NCI-H82 treated with DMSO at 0.1 percent for 48 hours (cell line): ENCODE data around the gene SLAMF9.

Source experiments
- DNase-seq: peaks from one replicate; lab custom pipeline; 2025; ENCODE audit not compliant: unreplicated experiment; lab: John Stamatoyannopoulos, UW

The SLAMF9 gene

DNA sequence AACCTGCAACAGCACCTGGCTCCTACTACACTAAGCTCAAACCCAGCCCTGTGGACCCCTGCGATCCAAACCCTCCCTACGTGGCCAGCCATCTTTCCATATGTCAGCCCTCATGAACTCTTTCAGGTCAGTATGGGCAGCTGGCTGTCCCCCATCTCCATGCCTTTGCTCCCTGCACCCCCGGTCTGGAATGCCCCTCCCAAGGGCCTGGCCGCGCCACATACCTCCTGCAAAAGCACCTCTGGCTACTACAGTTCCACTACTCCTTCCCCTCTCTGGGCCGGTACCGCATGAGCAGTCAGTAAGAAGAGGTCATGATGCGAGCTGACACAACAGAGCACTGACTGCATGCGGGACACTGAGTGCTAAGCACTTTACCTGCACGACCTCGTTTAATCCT lies 18.7 kb downstream of the SLAMF9 start:
- DNase-seq, result no peak

DNA sequence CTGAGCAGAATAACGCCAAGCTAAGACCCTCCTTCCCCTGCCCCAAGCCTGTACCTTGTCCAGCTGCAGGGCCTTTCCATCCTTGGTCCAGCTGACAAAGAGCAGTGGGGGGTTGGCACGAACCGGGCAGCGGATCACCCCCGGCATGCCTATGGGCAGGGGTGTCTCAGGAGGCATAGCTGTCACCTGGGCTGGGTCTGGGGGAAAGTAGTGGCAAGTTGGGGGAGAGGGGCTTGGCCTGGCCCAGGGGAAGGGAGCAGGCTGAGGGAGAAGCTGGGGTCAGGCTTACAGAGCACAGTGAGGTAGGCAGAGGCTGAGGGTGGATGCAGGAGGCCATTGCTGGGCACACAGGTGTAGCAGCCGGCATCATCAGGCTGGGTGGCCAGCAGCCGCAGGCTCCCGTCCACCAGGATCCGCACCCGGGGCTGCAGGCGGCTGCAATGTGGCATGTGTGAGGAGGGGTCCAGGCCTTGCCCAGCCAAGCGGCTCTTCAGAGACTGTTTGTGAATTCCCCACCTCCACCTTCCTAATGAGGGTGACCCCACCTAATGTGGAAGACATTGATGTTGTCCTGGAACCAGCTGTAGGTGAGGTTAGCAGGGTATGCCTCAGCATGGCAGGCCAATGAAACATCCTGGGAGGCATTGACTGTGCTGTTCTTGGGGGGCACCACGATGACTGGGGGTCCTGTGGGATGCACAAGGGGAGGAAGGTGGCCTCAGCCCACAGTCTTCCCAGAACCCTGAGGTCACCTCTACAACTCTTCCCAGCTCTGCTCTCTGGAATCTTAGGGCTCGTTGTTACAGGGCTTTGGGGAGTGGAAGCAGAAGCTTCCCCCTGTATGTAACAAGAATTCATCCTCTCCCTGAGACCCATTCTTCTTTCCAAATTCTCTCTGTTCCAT lies 19.6 kb downstream of the SLAMF9 start:
- DNase-seq, result no peak

DNA sequence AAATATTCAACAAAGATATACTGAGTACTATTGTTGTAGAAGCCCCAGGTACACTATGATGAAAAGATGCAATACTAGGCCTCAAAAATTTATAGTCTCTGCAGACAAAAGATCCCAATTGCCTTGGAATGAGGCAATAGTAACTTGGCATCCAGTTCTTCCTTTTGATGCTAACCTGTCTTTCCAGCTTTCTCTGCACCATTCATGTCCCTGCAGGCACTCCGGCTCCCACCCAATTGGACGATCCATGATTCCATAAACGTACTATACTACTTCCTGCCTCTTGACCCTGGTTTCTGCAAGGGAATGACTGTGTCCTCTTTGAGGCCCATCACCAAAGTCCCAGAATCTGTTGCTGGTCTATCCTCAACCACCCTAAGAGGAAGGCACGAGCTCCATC lies 20.7 kb downstream of the SLAMF9 start:
- DNase-seq, result no peak

DNA sequence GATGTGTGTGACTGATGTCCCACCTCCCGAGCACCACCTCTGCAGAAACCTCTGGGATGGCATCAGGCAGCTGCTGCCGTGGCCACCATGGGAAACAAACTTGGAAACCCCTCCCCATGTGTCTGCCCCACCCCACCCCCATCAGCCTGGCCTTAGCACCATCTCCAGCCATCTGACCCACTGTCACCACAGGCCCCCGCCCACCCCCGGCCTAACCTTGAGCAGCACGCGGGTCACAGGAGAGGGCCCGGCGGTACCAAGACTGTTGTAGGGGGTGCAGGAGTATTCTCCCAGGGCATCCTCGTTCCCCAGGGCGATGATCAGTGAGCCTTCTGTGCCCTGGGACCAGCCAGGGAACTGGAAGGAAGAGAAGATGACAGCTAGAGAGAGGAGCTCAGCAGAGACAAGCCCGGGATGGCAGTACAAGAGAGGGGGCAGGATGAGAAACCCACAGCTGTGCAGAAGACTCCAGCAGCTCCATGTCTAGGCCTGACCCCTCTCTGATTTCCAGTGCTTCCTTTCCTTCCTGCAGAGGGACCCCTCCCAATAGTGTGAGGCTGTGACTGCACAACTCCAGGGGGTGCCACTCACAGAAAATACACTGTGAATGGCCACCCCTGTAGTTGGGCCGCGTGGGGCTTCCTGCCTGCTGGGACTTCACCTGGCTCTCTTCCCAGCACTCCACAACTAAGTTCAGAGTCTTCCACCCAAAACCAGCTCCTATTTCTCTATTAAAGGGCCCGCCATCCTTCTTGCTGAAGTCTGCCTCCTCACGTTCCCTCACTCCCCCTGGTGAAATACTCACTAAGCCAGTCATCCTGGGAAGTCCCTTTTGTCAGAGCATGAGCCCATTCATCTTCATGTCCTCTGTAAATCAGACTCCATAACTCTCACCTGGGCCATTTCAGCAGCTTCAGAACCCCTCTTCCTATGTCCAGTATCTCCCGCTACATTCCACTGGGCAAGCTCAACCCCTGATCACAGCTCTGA lies 21.4 kb downstream of the SLAMF9 start:
- DNase-seq, result no peak

DNA sequence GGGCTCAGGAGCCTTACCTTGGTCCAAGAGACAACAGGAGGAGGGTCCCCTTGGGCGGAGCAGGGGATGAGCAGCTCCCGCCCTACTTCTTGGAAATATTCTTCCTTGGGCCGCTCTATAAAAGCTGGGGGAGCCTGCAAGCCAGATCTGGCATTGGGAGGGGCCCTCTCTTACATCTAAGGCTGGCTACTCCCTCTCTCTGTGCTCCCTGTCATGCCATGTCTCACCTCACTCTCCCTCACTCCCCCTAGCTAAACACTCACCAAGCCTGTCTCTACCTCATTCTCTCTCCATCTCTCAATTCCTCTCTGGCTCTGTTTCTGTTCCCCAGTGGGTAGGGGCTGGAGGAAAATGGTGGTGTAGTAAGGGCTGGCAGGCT lies 22.3 kb downstream of the SLAMF9 start:
- no peak for DNase-seq

DNA sequence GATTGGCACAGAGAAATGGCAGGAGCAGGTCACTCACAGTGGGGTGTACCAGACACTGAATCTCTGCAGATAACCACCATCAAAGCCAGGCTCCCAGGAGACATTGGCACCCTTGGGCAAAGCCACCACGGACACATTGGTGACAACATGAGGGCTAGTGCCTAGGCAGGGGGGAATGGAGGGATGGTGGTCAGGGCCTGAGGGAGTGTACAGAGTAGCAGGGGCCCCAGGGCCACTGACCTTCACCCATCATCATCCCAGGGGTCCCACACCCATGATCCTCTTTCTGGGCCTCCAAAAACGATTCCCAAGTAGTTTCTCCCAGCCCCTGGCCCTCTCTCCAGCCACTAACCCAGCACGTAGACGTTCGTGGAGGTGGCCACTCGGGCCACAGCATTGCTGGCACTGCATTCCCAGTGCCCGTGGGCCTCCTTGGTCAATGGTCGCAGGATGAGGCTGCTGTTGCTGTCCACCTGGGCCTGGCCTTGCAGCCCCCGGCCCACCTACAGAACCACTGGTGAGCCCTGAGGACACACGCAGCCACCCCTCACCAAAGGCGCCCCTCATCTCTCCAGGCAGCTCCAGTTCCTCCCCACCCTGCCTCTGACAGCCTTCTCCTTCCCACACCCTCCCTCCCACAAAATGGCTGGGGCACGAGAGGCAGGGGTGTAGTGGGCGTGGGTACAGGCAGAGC lies 22.8 kb downstream of the SLAMF9 start:
- DNase-seq, result no peak

DNA sequence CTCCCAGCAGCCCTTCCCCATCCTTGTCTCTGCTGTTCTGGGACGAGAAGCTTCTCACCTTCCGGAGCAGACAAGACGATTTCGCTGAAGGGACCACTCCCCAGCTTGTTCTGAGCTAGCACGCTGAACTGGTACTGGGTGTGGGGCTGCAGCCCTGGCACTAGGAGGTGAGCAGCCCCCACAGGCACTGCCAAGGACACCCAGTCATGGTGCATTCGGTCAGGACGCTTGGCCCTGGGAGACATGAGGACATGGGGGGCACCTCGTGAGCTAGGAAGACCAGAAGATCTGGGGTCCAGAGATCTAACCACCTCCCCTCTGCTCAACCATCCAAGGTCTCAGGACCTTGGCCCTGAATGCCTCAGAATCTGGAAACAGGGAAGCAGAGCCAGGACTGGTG lies 23.4 kb downstream of the SLAMF9 start:
- no peak for DNase-seq

DNA sequence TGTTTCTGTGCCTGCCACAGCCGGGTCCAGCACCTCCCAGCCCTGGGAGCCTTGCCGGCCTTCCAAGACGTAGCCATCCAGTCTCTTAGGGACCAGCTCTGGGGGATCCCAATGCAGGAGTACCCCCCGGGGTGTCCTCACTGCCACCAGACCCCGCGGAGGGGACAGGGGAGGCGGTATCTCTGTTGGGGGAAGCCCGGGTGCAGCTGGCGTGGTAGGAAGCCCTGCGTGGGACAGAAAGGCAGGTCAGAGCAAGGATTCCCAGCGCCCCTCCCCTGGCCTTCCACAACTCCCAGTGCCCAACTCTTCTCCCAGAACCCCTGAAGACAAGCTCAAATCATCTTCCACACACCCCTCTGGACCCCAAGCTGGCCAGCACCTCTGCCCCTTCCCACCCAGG lies 23.8 kb downstream of the SLAMF9 start:
- DNase-seq, result no peak

DNA sequence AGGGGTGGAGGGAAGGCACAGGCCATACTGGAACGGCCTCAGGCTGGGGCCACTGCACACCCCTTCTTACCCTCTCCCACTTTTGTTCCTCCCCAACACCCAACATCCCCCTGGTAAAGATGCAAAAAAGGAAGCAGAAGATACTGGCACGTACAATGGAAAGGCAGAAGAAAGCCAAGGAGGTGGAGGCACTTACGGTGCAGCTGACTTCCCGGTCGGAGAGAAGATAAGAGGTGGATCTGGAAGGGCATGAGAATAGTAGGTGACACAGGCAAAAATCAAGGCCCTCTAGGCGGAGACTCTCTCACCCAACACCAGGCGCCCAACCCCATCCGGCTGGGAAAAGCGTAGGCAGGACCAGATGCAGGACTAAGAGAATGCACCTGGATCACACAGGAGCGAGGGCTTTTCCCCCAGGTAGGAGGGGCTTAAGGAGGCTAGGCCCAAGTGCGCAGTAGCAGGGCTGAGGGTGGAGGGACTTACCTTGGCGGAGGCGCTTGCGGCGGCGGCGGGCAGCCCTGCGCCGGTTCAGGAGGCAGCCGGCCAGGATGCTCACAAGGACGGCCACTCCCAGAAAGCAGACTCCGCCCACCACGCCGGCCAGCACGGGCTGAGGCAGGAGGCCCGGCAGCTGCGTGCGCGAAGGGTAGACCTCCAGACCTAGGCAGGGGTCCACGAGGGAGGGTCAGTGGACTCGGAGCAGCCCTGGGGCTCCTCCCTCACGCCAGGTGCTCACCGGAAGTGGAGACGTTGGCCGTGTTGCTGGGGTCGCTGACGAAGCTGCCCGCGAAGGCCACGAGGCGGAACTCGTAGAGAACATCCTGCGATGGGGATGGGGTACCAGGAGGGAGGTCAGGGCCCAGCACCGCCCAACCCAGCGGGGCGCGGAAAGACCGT lies 24.6 kb downstream of the SLAMF9 start:
- DNase-seq, result no peak

DNA sequence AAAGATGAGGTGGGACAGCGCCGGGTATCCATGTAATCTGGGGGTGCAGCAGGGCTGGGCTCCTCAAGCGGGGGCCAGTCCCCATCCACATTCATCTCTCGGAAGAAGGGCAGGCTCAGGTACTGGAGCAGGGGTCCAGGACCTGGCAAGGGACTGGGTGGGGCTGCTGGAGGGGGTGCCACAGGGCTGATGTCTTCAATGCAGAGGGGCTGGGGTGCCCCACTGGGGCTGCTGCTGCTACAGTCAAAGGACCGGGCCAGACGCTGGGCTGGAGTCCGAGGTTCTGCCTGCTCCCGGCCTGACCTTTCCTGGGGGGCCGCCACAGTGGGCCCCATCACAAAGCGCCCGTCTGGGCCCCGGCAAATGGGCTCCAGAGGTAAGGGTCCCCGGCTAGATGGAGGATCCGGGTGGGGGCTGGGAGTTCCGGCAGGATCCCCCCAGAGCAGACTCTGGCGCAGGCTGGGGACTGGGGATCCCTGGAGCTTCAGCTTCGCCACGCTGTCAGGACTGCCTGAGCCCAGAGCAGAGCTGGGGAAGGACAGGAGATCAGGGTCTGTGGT lies 25.5 kb downstream of the SLAMF9 start:
- DNase-seq, result no peak

DNA sequence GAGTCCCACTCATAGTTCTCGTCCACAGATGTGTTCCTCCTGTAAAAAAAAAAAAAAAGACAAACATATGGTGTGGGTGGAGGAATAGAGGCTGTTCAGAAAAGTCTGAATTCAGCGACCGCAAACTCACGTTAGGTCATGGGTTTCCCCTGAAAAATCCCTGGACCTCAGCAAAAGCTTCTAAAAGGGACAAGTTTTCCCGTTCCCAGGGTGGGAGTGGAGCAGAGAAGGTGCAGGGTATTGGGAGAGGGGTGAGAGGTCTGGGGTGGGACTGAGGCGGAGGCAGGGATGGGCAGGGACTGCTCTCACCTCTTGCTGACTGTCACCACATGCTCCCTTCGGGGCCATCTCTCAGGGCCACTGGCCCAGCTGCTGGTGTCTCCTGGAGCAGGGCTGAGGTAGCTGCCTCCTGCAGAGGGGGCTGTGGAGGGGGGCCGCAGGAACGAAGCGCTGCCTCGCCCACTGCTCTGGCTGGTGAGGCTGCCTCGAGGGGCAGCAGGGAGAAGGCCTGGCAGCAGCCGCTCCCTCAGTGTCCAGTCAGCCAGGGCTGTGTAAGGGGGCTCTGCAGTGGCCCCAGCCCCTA lies 26.1 kb downstream of the SLAMF9 start:
- DNase-seq, result no peak

DNA sequence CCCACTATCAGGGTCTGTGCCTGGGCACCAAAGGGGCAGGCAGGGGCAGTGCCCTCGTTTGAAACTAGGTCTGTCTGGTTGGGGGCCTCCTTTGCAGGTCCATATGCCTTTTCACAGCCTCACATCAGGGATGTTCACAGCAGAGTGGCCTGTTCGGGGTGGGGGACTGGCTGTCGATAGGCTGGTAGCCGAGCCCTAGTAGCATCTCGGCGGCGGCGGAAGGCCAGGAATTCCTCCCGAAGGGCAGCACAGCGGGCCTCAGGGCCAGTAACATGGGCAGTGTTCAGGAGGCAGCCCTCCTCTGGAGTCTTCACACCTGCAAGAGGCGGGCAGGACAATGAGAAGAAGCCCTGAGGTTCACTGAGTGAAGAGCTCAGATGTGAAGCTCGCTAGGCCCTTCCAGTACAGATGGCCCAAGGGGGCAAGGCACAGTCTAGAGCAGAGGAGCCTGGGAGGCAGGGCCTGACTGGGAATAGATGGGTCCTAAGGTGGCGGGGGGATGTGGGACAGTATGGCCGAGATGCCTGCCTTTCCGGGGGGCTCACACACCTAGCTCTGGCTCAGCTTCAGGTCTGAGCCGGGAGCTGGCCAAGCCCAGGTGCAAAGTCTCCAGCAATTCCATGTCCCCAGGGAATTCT lies 26.7 kb downstream of the SLAMF9 start:
- no peak for DNase-seq

DNA sequence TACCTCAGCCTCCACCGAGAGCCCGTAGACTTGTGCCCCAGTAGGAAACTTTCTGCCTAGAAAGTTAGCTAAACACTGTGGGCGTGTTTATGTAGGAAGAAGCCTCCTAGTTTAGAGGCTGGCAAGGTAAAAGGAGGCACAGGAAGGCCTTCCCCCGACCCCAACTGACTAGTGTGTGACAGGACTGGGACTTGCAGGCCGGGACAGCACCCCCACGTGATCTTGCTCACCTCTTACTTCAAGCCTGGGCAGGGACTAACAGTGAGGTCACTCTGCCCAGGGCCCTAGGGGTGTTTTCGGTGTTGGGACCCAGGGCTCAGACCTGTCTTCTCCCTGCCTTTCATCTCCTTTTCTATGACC lies 28.3 kb downstream of the SLAMF9 start:
- no peak for DNase-seq

DNA sequence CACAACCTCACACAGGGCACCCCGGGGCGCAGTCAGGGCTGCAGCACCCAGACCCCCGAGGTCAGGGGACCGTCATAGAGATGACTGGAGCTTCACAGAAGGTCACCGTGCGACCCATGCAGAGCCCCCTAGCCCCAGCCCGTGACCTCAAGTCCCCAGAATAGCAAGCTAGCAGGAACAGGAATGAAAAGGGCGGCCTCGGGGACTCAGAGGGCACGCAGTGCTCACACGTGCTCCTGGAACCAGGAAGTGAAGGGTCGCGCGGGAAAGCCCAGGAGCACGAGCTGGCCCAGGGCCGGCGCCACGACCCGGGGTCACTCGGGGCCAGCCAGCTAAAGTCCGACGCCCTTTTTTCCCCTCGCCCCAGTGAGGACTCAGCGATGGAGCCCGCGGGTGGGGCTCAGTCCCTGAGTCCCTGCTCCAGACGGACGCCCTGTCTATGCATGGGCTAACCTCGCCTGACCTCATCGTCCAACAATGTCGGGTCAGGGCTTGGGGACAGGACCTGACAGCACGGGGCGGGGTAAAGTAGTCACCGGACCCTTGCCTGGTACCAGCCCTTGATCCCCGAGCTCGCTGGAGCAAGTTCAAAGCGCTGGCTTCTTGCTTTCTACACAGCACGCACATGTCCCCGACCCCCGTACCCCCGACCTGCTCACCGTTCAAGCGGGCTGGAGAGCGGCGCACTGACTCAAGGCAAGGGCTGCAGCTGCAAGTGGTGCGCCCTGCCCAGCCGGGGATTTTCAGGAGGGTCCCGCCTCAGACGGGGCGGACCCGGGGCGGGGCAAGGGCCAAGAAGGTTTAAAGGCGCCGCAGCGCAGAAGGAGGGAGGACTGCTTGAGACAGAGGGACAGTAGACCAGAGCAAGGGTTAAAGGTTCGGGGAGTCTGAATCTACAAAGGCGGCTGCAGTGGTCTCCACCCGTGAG lies 29.0 kb downstream of the SLAMF9 start, which contains the start of gene TAGLN2:
TSS of gene TAGLN2 (minus strand) at position 717 of the 928 bp plus-strand sequence. CDS start 4,998 bp downstream, outside the sequence.
- peak; percentile 86 for DNase-seq

DNA sequence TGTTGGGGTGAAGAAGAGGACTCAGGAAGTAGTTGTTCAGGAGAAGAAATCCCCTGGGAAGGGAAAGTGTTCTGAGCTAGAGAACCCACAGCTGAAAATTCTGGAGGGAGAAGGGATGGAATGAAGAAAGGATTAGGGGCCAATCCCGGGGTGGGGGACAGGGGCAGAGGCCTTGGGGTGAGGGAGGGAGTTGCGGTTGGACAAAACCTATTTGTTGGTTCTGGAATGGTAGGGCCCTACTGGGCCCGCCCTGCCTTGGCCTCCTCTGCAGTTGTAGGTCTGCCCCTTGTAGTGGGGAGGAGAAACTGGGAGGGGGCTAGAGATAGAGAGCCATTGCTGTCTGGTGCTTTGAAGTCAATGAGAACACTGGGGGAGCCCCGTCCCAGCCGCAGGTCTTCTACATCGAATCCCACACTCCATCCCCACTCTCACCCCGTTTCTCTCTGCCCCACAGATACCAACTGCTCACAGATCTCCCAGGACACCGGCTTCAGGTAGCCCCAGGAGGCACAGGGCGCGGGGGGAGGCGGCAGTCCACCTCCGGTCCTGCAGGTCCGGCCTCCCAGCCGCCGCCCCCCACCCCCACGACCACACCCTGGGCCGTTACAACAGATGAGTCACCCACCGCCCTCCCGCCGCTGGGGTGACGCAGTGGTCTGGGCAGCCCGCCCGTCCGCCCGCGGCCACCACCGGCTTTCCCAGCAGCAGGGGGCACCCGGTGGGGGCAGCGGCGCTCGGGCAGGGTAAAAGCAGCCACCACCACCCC lies 29.8 kb downstream of the SLAMF9 start:
- DNase-seq, result no peak

DNA sequence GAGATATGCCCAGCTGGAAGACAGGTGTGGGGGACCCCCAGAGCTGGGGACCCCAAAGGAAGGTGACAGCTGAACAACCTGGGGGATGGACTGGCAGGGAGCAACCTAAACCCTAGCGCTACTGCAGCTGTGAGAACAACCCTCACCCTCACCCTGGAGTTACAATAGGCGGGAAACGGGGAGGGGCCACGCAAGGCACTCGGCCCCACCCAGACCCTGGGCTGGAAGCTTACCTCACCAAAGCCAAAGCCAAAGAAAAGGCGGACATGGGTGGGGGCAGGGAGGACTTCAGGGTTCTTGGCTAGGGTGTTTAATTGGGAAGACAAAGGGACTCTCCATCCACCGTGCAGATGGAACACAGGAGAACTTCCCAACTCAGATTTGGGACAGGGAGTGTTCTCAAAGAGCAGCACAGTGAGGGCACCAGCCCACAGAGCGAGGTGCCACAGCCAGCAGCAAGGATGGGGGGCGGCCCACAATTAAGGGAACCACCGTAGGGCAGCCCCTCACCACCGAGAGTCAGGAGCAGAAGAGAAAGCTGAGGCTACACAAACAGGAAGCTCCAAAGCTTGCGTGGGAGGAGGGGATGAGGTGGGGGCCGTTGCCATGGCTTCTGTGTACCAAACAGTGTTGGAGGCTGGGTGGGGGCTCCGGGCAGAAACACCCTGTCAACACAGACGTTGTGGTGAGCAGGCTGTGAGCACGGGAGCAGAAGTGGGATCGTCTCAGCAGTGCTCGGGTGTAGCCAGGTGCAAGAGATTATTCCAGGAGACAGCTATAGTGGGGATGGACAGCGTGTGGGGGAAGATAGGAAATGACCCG lies 30.6 kb downstream of the SLAMF9 start:
- DNase-seq, result no peak
